Measurements from ENCODE around the gene PTPRN2. TPM values are rescaled to one million over a fixed set of nuclear protein-coding genes. Genes with fewer than 3 reads are reported as not detected.

Gene PTPRN2
- total RNA-seq, 1 experiment from 2014 or later, result 2.1 TPM

DNA sequence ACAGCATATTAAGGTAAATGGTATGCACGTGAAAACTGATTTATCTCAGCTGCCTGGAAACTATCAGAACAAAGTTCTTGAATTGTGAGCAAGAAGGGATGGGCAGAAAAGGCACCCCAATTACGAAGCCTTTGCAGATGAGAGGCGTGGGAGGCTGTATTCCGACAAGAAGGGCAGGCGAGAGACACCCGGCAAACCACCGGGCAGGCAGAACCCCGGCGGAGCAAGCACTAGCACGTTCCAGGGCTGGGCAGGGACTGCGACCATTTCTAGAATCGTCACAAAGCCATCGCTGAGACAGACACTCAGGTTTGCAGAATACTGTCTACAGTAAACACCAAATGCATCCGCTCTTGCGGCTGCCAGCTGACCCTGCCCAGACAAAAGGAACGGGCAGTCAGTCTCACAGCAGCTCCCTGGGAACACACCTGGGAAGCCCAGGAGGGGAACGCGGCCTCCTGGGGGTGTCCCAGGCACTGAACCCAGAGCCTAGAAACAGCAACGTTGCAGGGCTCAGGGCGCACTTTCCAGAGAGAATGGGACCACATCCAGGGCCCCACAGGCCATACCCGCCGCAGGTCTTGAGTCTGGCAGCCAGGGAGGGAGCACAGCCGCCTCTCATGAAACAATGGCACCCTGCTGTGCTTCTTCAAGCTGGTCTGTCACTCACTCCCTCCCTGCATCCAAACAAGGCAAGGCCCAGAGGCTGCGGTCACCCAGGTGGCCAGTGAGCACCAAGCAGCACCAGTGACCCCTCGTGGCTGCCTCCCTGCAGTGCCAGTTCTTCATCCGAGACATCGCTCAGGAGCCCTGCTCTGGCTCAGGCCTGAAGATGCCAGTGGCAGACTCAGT is 261.9 kb downstream of the PTPRN2 start:
- Histone ChIP-seq H3K4me1 (ENCODE audit: control insufficient read depth in 1 of 2, insufficient read depth in 2 of 2, low read length in 2 of 2) (no peaks in the 10 kb centered on the region), H3K27me3 (ENCODE audit: insufficient read depth, low read length) (no peaks in the 10 kb centered on the region), H4K20me1 (ENCODE audit: insufficient read depth) (no peaks in the 10 kb centered on the region), H3K9me2 (ENCODE audit: insufficient read depth) (no peaks in the 10 kb centered on the region), H3K9me3 (ENCODE audit: control insufficient read depth in 1 of 2, insufficient read depth in 1 of 2, low read depth in 1 of 2, low read length in 2 of 2) (peaks cover 0 to 6% of the 10 kb centered on the region in 2 experiments; a peak in 2 of 4 replicates), H3K36me3 (ENCODE audit: control insufficient read depth in 1 of 2, insufficient read depth in 2 of 2, low read length in 2 of 2) (no peaks in the 10 kb centered on the region), H3K4me3 (replicated peaks in 1 of 2; ENCODE audit: low read depth in 1 of 2, low read length in 2 of 2) (no peak overlapping the region), H2AFZ (ENCODE audit: low read depth, low read length, poor library complexity, severe bottlenecking) (no peak overlapping the region), H3K4me2 (ENCODE audit: low read length) (no peak overlapping the region), H3K79me2 (ENCODE audit: insufficient read depth, low read length) (no peaks in the 10 kb centered on the region), H3K9ac (ENCODE audit: low read length) (no peak overlapping the region), H3K27ac (ENCODE audit: low read depth, low read length) (no peak overlapping the region)
- ChIA-PET POLR2A (no interaction called here), CTCF (no interaction called here), RAD21 (ENCODE audit: low non-redundant PET in 1 of 2, low total read pairs in 2 of 2, uncharacterized antibody in 2 of 2, unreplicated experiment in 2 of 2) (no interaction called here)
- intact Hi-C loops (cut with micrococcal nuclease), result no loop called here
- no peak; the same call in 1 of the 2 replicates for ATAC-seq
- BruUV-seq (replicated peaks), result no TSS peak
- DNase-seq (ENCODE audit: low read depth, low spot score), result no peak
- TF ChIP-seq, protein P1, sequence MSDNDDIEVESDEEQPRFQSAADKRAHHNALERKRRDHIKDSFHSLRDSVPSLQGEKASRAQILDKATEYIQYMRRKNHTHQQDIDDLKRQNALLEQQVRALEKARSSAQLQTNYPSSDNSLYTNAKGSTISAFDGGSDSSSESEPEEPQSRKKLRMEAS (IDR thresholded peaks at IDR 0.05), result no peak
- TF ChIP-seq, protein P2, sequence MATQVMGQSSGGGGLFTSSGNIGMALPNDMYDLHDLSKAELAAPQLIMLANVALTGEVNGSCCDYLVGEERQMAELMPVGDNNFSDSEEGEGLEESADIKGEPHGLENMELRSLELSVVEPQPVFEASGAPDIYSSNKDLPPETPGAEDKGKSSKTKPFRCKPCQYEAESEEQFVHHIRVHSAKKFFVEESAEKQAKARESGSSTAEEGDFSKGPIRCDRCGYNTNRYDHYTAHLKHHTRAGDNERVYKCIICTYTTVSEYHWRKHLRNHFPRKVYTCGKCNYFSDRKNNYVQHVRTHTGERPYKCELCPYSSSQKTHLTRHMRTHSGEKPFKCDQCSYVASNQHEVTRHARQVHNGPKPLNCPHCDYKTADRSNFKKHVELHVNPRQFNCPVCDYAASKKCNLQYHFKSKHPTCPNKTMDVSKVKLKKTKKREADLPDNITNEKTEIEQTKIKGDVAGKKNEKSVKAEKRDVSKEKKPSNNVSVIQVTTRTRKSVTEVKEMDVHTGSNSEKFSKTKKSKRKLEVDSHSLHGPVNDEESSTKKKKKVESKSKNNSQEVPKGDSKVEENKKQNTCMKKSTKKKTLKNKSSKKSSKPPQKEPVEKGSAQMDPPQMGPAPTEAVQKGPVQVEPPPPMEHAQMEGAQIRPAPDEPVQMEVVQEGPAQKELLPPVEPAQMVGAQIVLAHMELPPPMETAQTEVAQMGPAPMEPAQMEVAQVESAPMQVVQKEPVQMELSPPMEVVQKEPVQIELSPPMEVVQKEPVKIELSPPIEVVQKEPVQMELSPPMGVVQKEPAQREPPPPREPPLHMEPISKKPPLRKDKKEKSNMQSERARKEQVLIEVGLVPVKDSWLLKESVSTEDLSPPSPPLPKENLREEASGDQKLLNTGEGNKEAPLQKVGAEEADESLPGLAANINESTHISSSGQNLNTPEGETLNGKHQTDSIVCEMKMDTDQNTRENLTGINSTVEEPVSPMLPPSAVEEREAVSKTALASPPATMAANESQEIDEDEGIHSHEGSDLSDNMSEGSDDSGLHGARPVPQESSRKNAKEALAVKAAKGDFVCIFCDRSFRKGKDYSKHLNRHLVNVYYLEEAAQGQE (IDR thresholded peaks at IDR 0.05; ENCODE audit: low read depth), result no peak
- TF ChIP-seq SIN3A (IDR thresholded peaks at IDR 0.05; ENCODE audit: low read depth) (no peak), RAD21 (IDR thresholded peaks at IDR 0.05; ENCODE audit: low read depth) (0 out of 2 replicates have a peak, but pooled peaks have one; percentile 26)
- TF ChIP-seq, protein P3, sequence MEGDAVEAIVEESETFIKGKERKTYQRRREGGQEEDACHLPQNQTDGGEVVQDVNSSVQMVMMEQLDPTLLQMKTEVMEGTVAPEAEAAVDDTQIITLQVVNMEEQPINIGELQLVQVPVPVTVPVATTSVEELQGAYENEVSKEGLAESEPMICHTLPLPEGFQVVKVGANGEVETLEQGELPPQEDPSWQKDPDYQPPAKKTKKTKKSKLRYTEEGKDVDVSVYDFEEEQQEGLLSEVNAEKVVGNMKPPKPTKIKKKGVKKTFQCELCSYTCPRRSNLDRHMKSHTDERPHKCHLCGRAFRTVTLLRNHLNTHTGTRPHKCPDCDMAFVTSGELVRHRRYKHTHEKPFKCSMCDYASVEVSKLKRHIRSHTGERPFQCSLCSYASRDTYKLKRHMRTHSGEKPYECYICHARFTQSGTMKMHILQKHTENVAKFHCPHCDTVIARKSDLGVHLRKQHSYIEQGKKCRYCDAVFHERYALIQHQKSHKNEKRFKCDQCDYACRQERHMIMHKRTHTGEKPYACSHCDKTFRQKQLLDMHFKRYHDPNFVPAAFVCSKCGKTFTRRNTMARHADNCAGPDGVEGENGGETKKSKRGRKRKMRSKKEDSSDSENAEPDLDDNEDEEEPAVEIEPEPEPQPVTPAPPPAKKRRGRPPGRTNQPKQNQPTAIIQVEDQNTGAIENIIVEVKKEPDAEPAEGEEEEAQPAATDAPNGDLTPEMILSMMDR (IDR thresholded peaks at IDR 0.05 in 2 of 3, conservative IDR thresholded peaks at IDR 0.05 in 1 of 3; ENCODE audit: borderline replicate concordance in 1 of 3, insufficient read depth in 1 of 3, low read depth in 2 of 3, low read length in 2 of 3), result 0 out of 6 replicates have a peak, but pooled peaks of 1 of the 3 experiments have one; percentile 12
